Measurements from ENCODE around the gene SHKBP1.
"Not testable (repeated sequence)": the region's sequence is repeated elsewhere in the genome, so short reads cannot be mapped to it uniquely, and the experiment has no call there.

SHKBP1 gene

DNA sequence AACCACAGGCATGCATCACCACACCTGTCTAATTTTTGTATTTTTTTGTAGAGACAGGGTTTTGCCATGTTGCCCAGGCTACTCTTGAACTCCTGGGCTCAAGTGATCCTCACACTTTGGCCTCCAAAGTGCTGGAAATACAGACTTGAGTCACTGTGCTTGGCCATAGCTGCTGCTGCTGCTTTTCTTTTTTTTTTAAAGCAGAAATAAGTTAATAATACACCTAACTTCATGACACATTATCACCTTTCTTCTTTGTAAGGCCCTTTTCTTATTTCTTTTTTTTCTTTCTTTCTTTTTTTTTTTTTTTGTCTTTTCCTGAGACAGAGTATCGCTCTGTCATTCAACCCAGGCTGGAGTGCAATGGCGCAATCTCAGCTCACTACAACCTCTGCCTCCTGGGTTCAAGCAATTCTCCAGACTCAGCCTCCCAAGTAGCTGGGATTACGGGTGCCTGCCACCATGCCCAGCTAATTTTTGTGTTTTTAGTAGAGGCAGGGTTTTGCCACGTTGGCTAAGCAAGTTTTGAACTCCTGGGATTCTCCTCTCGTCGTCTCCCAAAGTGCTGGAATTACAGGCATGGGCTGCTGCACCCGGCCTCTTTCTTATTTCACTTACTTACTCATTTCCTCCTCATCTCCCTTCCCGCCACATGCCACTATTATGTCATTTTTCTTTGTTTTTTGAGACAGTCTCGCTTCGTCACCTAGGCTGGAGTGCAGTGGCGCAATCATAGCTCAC lies 8.7 kb downstream of the SHKBP1 start:
- no peak for DNase-seq

DNA sequence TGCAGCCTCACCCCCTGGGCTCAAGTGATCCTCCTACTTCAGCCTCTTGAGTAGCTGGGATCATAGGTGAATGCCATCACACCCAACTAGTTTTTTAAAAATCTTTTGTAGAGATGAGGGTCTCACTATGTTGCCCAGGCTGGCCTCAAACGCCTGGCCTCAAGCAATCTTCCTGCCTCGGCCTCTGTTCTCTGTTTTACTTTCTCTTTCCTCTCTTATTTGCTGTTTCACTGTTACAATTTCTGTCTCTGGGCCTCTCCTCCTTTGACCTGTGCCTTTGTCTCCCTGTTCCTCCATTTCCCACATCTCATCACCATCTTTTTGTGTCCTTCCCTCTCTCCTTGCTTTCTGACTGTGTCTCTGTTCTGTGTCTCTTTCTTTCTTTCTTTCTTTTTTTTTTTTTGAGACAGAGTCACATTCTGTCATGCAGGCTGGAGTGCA lies 9.3 kb downstream of the SHKBP1 start:
- no peak for DNase-seq

DNA sequence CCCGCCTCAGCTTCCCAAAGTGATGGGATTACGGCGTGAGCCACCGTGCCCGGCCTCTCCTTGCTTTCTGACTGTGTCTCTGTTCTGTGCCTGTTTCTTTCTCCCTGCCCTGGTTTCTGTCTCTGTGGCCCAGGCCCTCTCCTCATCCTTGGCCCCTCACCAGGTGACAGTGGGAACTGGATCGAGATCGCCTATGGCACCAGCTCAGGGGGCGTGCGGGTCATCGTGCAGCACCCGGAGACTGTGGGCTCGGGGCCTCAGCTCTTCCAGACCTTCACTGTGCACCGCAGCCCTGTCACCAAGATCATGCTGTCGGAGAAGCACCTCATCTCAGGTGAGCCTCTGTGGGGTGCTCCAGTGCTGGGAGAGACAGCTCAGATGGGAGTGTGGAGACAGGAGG lies 9.9 kb downstream of the SHKBP1 start:
- DNase-seq, result no peak

DNA sequence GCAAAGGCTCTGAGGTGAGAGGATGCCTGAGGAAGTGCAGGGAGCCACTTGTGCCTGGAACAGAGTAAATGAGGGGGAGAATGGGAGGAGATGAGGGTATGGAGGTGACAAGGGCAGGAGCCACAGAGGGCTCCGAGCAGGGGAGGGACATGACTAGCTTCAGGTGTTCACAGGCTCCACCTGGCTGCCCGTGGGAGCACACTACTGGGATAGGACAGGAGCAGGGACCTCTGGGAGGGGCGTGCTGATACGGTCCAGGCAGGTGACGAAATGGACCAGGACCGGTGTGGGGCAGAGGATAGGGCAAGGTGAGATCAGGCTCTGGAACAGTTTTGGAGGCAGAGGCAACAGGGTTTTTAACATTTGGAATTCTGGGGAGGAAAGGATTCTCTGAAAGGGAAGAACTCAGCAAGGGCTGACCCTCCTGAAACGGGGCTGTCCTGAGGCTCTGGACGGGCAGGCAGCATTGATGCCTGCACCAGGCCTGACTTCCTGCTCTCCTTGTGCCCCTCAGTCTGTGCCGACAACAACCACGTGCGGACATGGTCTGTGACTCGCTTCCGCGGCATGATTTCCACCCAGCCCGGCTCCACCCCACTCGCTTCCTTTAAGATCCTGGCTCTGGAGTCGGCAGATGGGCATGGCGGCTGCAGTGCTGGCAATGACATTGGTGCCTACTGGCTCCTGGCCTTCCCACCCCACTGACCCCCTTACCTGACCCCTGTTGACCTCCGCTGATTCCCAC lies 11.6 kb downstream of the SHKBP1 start:
- DNase-seq, result no peak

DNA sequence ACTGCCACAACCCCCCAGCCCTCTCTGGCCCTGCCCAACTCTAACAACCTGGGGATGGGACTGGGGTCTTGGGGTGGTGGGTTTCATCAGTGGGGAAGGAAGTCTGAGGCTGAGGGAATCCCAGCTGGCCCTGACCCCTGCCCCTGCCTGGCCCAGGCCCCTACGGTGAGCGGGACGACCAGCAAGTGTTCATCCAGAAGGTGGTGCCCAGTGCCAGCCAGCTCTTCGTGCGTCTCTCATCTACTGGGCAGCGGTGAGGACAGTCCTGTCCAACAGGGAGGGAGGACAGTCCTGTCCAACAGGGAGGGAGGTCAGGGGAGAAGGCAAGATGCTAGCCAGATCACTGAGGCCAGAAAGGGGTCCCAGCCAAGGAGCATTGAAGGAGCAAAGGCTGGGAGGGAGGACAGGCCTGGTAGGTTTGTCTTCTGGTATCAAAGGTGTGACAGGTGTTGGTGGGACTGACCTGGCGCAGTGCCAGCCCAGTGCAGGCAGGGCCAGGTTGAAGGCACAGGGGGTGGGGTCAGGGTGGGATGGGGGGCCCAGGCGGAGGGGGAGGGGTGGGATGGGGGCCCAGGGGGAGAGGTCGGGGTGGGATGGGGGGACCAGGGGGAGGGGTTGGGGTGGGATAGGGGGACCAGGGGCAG lies 12.4 kb downstream of the SHKBP1 start:
- no peak for DNase-seq

DNA sequence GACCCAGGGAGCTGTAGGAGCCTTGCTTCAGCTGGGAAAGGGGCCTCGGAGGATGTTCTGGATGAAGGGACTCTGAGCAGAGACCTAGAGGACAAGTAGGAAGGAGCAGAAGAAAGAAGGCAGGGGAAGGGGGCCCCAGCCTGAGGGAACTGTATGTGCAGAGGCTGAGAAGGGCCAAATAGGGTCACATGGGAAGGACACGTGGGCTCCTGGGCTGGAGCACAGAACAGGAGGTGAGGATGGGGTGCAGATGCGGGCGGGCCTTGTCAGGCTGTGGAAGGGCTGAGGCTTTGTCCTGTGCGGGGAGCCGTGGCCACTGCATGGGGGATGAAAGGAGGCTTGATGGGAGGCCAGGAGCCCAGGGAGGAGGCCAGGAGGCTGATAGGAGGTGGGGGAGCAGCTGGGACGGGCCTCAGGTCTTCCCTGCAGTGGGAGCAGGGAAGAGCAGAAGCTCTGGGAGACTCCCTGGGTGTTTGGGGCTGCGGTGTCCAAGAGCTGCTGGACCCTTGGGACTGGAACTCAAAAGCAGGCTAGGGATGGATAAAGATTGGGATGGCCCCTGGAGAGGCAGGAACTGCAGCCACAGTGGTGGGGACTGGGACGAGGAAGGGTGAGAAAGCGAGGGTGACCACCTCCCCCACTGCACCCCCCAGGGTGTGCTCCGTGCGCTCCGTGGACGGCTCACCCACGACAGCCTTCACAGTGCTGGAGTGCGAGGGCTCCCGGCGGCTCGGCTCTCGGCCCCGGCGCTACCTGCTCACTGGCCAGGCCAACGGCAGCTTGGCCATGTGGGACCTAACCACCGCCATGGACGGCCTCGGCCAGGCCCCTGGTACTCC lies 13.1 kb downstream of the SHKBP1 start:
- DNase-seq, result no peak

DNA sequence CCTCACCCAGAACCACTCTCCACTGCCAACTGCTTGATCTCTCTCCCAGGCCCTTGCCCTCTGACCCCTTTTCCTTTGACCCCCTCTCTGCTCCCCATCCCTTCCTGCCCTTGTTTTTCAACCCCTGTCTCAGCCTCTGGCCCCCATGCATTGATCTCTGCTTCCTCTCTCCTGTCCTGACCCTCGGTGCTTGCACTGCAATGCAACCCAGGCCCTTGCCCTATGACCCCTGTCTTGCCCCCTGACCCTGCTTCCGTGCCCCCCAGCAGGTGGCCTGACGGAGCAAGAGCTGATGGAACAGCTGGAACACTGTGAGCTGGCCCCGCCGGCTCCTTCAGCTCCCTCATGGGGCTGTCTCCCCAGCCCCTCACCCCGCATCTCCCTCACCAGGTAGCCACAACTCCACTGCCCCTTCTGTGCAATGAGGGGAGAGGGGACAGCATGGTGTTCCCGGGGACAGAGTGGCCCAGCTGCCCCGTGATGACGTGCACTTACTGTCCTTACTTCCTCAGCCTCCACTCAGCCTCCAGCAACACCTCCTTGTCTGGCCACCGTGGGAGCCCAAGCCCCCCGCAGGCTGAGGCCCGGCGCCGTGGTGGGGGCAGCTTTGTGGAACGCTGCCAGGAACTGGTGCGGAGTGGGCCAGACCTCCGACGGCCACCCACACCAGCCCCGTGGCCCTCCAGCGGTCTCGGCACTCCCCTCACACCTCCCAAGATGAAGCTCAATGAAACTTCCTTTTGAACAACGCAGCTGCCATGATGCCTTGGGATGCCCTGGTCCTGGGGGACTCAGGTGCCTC lies 14.0 kb downstream of the SHKBP1 start:
- no peak for DNase-seq

DNA sequence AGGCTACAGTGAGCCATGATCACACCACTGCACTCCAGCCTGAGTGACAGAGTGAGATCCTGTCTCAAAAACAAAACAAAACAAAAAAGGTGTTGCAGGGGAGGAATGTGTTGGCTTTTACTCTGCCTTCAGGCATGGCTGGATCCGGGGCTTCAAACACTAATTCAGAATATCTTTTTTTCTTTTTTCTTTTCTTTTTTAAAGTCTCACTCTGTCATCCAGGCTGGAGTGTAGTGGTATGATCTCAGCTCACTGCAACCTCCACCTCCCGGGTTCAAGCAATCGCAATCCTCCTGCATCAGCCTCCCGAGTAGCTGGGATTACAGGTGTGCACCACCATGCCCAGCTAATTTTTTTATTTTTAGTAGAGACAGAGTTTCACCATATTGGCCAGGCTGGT lies 15.1 kb downstream of the SHKBP1 start:
- DNase-seq, result not testable (repeated sequence)

DNA sequence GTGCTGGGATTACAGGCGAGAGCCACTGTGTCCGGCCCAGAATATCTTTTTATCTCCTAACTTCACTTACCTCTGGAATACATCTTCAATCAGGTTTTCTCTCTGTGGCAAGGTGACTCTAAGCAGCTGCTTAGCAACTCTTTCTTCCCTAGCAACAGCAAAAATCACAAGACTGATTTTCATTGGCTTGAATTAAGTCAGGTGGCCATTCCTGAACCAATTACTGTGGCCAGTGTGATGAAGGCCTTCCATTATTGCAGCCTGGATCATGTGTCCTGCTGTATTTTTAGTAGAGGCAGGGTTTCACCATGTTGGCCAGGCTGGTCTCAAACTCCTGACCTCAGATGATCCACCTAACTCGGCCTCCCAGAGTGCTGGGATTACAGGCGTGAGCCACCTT lies 15.5 kb downstream of the SHKBP1 start:
- no peak for DNase-seq

DNA sequence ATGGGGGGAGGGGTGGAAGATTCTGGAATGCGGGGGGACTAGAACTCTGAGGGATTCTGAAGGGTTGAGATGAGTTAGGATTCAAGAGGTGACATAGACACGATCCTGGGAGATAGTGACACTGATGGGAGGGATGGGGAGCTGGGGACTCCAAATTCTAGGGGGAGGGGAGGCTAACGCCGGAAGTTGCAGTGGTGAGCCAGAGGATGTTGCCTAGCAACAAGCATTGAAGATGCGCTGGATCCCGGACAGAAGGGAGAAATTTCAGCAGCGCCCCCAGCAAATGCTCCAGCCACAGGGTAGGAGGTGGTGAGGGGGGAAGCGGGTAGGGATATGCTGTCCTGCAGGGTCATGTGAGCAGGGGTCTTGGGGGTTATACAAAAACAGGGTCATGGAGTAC lies 17.6 kb downstream of the SHKBP1 start:
- DNase-seq, result no peak

DNA sequence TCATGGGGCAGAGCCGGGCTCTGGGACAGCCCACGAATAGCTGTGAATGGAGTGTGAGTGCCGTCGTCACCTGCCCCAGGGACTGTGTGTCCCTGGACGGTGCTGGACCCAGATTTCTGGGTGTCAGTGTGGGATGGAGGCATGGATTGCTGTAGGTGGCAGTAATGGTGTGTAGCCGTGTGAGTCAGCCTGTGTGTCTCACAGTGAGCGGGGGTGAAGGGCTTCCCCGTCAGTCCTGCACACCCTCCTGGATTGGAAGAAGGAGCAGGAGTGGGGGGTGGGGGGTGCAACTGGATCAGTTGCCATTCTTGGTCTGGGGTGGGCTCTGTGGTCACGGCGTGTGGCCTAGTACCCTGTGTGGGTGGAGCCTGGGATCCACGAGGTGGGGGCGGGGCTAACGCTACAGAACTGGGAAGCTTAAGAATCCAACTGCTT lies 18.0 kb downstream of the SHKBP1 start:
- DNase-seq, result no peak

DNA sequence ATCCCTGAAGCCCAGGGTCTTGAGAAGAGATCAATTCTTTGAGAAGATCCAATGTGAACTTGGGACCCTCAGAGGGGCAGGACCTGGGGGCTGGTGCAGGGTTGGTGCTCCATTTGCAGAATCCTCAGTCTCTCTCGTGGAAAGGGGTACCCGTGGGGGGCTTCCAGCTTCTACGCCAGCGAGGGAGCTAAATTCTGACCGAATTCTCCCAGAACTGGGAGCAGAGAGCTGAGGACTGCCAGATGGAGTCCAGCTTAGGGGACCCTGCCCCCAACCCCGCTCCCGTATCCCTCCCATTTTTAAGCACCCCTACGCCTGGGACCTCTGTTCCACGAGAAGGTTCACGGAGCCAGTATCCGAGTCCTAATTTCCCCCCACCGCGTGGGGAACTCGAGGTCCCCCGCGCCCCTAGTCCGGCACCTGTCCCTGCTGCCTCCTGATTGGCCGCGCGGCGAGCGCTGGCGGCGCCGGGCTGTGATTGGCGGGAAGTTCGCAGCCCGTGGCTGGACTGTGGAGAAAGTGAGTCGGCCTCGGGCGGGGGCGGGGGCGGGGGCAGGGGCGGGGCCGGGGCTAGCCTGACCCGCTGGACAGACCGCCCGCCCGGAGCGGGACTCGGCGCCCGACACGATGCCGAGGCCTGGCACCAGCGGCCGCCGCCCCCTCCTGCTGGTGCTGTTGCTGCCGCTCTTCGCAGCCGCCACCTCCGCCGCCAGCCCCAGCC lies 20.1 kb downstream of the SHKBP1 start:
- DNase-seq, result no peak

DNA sequence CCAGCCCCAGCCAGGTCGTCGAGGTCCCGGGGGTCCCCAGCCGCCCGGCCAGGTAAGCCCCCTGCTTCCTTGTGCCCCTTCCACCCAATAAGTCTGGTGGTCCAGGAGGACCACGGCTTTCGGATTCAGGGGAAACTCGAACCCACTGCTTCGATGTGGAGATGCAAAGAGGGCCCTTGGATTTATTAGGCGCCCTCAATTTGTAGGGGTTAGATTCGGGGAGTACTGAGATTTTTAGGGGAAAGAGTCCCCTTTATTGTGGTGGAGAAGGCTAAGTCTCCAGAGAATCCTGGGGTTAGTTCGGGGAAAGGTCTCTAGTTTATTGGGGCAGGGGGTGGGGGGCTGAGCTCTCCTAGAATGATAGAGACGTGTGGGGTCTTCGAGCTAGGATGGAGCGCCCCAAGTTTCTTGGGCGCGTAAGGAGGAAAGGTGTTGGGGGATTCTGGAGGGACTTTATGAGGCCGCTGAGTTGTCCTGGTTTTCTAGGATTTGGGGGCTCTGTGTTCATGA lies 20.7 kb downstream of the SHKBP1 start:
- DNase-seq, result no peak

DNA sequence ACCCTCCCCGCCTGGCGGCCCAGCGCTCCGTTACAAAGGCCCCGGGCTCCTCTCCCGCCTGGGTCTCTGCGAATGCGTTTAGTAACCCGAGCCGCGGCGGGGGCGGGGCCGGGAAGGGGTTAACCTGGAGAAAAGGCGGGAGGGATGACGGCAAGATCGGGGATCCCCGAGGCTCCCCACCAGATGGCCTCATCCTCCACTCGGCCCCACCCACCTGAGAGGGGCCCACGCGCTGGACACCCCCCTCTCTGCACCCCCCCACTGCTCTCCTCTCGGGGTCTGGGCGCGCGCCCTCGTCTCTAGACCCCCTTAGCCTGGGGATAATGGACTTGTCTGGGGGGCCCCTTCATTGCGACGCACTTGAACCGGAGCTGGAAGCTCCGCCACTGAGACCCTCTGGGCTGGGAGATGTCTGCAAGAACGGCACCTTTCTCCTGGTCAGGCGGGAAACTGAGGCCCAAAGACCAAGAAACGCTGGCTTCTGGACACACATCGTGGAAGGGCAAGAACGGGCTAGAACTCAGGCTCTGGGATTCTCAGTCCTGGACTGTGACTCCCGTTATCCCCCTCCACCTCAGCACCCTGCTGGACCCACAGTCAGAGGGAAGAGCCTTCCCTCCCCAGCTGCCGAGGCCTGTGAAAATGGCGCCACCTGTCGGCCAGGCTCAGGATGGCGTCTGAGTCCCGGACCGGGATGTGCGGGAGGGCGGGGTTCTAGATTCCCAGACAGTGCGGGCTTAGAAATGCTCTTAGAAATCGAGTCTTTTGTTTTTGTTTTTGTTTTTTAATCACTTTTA lies 21.6 kb downstream of the SHKBP1 start:
- peak; percentile 44 for DNase-seq

DNA sequence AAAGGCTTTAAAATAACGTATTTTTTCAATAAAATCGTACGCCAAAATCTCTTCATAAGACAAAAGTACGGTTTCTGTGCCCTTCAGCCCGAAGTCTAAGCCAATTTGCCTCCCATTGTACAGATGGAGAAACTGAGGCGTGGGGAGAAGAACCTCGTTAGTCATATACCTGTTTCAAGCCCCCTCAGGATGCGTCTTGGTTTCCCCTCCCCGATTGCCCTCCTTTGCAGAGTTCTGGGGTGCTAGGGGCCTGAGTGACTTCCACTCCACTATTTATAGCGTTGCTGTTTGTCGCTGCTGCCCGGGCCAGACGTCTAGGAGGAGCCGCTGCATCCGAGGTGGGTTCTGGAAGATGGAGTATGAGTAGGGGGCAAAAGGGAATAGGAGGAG lies 22.2 kb downstream of the SHKBP1 start:
- no peak for DNase-seq

DNA sequence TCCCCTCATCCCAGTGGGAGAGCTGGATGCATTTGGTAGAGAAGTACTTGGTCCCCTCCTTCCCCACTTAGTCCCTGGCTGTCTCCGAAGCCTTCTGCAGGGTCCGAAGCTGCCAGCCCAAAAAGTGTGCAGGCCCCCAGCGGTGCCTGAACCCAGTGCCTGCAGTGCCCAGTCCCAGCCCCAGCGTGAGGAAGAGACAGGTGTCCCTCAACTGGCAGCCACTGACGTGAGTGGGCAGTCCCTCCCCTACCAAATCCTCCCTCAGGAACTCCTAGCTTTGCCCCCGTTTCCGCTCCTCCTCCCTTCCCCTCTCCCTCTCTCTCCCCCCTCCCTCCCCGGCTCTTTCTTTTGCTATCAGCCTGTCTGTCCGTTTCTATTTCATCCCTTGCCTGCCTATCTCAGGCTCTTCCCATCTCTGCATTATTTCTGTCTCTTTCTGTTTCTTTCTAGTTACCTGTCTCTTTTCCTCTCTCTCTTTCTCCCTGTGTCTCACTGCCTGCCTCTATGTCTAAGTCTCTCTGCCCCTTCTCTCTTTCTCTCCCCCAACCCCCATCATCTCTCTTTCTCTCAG lies 22.7 kb downstream of the SHKBP1 start:
- no peak for DNase-seq

DNA sequence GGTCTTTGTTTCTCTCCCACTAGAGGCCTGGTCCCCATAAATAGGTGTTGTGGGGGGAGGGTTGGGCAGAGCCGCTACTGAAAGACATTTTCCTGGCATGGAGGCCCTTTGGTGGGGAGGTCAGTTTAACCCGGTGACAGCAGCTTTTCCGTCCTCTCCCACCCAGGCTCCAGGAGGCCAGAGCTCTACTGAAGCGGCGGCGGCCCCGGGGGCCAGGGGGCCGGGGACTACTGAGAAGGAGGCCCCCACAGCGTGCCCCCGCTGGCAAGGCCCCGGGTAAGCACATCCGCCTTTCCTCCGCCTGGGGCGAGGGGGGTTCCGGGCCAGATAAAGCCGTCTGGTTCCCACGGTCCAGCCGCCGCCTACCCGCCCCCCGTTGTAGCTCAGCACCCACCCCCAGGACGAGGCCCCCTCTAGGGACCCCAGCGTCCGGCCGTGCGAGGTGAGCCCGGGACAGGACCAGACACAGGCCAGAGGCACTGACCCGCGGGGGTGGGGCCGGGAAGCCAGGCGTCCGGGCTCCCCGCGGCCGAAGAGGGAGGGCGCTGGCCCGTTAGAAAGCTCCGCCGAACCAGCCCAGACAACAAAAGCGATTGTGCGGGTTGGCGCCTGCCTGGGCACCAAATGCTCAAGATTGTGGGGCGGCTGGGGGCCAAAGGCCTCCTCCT lies 23.4 kb downstream of the SHKBP1 start:
- no peak for DNase-seq

DNA sequence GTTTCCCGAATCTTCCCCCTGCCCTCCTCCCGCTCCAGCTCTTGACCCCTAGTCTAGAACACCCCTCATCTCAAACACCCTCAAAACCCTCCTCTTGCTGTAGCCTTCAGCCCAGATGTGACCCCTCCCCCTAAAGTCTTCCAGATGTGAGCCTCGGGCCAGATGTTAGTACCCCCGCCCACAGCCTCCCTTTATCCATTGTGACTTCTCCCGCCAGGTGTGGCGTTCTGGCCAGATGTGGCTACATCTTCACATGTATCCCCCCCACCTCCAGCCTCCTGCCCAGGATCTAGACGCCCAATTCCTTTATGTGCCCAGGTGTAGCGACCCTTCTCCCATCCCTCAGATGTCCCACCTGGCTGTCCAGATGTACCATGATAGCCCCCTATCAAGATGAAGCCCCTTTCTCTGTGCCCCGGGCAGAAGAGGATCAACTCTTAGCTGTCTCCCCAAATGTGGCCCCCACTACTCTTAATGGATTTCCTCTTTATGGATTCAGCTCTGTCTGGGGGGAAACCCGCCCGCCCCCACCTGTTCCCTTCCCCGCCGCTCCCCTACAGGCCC lies 24.0 kb downstream of the SHKBP1 start:
- DNase-seq, result no peak
